T-helper 1 cell (primary cell): ENCODE data around the gene CHST2.

ENCODE experiments used
- DNase-seq, 5 donors: peaks; one replicate each; pipeline ENCODE4 v3.0.0-alpha.2; 2012 to 2020

Gene CHST2

DNA sequence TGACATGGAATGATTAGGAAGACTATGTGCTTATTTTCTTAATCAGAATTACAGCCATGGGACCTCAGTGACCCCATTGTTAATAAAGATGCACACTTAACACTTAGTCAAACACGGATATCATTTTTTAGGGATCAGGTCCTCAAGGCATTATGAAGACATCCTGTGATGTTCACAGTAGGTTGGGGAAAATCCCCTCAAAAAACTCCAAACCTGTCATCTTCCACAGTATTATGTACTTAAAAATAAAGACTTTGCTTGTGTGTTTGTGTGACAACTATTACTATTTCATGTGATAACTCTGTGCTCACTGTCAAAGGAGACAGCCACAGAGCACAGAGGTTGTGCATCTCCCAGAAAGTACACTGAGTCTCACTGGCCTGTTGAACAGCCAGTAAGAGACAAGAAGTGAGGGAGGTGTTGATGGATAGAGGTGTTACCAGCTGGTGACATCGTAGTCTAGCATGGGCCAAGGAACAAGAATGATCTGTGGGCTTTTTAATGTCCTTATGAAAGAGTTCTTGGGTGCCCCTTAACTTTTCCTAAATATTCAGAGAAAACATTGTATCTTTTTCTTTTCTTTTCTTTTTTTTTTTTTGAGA is 18.0 kb downstream of the CHST2 start:
- DNase-seq, result no peak

DNA sequence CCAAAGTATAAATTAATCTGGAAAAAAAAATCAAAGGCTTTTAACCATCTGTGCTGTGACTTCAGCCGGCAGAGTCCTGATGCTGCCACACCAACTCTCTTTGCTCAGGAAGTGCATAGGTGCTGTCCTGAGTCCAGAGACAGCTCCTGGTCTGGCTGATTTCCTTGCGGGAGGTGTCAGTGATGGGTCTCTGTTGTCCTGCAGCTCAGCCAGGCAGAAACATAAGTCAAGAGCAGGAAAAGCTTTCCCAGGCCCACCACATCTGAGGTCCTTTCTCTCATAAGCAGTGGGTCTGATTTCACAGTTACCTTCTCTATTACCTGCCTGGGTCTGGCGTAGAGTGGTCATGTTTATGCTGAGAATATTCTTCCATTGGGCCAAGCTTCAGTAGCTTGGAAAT is 19.4 kb downstream of the CHST2 start:
- no peak for DNase-seq

DNA sequence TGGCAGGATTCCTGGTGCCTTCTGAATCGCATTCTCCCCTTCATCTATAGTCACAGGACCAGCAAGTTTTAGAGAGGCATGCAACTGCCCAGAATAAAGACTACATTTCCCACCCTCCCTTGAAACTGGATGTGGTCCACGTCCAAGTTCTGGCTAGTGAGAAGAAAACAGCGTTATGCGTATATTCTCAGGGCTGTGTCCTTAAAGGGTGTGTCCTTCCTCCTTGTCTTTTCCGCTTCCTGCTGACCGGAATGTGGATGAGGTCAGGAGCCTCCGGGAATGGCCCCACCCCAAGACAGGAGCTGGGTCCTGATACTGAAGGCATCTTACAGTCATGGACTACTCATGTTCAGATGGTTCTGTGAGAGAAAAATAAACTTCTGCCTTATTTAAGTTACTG is 20.2 kb downstream of the CHST2 start:
- no peak for DNase-seq

DNA sequence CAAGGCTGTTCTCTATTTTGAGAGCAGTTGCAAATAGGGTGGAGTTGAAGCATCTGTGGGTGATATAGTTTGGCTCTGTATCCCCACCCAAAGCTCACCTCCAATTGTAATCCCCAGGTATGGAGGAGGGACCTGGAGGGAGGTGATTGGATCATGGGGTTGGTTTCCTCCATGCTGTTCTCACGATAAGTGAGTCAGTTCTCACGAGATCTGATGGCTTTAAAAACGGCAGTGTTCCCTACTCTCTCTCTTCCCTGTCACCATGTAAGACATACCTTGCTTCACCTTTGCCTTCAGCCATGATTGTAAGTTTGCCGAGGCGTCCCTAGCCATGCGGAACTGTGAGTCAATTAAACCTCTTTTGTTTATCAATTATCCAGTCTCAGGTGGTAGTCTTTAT is 21.0 kb downstream of the CHST2 start:
- DNase-seq, result no peak

DNA sequence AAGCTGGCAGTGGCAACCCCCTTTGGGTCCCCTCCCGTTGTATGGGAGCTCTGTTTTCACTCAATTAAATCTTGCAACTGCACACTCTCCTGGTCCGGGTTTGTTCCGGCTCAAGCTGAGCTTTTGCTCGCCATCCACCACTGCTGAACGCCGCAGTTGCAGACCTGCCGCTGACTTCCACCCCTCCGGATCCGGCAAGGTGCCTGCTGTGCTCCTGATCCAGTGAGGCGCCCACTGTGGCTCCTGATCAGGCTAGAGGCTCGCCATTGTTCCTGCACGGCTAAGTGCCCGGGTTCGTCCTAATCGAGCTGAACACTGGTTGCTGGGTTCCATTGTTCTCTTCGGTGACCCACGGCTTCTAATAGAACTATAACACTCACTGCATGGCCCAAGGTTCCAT is 22.8 kb downstream of the CHST2 start:
- DNase-seq, result no peak

DNA sequence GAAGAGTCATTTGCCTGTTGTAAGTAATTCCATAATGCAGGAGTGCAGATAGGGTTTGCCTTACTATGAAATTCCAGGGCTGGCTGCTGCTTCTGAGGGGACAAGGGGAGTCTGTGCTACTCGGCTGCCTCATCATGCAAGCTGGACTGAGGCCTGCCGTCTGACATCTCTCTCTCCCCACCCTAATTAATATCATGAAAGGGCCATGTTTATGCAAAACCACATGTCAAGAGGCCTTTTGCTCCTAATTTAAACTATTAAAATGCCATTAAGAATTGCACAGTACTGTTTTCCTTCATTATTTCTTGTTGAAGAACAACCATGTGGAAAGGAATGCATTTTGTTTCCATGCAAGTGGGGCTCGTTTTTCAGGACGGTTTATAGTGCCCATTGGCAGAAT is 26.3 kb downstream of the CHST2 start:
- no peak for DNase-seq

DNA sequence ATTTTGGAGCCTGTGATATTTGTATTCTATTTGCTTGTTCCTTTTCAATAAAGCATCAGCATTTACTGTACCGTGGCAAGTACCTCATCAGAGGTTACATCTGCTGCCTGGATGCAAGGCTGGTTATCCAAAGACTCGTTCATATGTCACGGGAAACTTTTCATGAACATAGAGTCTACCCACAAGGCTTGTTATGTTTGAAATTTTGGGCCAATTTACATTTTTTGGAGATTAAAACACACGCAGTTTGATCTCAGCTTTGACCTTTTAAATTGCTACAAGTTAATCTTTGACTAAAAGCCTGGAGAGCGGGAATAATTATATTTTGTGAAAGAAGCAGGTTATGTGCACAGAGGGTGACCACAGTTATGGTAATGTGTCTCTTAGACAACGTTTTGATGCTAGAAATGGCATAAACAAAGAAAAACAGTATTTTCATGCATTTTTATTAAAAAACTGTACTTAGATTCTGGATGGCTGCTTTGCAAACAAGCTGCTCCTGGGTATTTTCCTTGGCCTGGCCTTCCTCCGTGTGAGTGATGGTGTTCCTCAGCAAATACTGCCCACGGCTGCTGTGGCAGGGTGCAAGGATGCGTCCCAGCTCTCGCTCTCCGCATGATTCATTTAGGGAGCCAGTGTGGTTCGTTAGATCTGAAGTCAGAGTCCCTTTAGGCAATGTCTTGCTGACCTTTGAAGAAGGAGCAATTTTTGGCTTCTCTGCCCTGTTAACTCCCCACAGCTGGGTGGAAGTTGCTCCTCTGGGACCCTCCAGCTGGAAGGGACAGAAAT is 27.1 kb downstream of the CHST2 start:
- no peak for DNase-seq

DNA sequence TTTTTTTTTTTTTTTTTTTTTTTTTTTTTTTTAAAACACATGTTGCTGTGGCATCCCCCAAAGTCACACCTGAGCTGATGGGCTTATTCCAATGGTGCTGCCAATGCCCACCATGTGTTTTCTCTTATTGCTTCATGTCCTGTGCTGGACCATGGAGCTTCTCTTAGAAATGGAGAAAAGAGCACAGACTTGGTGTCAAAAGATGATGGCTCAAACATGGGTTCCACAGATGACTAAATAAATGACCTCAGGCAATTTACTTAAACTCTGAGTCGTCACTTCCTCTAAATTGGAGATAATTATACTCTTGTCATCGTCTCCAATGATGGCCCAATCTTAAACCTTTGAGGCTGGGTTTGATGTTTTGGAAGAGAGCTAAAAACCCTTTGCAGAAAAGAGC is 28.1 kb downstream of the CHST2 start:
- DNase-seq, result no peak

DNA sequence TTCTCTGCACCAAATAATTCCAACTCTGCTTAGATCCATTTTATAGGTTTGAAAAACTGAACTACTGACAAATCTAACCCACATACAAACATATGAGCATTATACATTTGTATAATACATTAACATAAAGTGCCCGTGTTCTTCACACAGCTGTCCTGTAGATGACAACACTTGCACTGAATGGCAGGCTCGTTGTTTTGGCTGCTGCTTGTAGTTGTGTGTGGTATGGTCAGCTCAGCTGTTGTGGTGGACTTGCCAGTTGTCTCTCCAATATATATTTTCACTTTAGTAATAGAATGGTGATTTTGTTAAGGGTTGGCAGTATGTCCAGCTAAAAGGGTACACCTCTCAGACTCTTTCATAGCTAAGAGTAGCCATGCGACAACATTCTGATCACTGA is 30.5 kb downstream of the CHST2 start:
- DNase-seq, result no peak

DNA sequence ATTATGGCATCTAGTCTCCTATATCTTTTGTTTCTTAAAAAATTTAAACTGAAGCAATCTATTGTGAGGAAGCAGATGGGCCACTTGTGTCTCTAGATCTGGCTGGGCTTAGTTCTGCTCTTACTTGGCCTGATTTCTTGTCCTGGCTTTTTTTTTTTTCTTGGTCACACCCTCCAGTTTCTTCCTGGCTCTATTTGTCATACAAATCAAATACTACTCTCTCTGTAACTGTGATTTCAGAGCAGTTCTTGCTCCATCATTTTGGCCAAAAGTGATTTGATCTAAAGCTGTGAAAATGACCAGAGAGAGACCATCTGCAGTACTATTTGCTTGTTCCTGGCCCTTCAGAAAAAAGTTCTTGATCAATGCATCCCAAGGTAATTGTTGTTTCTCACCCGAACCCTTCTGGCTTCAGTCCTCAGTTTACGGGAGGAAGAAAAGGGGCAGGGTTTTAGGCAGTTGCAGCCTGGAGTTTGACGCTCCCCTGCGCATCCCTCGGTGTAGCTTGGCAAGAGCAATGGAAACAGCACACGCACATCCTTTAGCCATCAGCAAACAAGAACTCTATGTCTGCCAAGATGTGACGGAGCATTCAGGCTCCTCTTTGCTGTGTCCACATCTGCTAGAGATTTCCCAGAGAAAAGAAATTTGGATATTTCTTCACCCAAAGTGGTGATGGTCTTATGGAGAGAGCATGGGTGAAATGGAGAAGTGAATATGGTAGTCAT is 31.6 kb downstream of the CHST2 start:
- DNase-seq, result no peak

DNA sequence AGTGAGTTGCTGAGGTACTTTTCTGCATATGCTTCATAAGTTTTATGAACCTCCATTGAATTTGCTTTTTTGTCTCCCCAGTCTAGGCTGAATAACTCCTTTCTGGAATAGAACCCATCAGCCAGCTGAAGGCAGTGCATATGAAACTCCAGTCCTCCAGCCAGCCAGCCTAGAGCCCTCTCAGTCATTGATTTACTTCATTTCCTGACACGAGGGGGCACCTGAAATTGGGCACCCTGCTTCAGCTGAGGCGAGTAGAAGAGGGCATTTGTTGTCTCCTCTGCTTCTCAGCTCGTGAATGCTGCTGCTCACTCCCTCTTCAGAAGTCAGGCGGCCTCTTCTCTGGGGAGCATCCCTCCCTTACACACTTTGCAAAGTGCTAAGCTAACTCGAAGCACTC is 32.5 kb downstream of the CHST2 start:
- DNase-seq, result no peak

DNA sequence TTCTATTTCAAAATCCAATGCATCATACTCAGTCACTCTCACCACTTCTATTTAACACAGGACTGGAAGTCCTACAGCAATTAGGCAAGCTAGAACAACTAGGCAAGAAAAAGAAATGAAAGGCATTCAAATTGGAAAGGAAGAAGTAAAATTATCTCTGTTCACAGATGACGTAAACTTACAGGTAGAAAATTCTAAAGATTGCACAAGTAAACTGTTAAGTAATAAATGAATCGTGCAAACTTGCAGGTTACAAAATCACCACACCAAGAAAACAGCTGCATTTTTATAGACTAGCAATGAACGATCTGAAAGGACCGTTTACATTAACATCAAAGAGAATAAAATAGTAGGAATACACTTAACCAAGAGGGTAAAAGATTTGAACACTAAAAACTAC is 36.2 kb downstream of the CHST2 start:
- no peak for DNase-seq

DNA sequence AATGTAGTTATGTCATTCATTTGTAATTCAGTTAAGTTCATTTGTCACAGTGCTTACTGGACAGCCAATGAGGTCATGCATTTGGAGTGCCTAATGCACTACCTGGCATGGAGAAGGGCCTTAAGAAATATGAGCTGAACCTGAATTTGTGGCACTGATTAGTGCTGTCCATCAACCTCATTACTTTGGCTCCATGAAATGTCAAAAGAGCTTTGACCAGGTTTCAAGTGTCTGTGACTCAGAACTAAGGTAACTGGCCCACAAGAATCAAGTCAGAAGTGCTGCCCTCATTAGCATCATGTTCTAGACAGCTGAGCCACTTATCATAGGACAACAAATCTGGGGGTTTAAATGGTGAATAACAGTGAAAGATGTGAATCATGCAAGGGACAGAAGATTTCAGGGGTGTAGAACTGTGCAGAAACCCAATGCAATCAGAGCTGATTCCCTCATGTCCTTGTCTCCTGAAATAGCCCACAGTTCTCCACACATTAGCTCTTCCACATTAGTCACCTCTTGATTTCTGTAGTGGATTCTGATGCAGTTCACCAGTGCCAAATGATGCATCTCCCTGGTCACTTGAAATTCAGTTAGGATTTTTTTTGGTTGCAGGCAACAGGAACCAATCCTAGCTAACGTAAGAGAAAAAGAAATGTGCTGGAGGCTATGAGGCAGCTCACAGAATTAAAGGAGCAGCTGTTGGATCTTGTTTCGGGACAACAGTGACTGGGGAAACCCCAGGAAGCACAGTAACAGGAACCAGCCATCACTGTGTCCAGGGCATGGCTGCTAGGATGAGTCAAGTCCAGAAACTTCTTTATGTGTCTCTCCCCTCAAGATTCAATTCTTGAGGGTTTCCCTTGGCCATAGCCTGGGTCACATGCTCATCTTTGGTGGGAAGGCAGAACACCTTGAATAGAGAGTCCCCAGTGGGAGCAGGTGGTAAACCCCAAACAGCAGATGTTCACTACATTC is 38.7 kb downstream of the CHST2 start:
- DNase-seq, result peak in 1 of 5 donors; percentile 43

DNA sequence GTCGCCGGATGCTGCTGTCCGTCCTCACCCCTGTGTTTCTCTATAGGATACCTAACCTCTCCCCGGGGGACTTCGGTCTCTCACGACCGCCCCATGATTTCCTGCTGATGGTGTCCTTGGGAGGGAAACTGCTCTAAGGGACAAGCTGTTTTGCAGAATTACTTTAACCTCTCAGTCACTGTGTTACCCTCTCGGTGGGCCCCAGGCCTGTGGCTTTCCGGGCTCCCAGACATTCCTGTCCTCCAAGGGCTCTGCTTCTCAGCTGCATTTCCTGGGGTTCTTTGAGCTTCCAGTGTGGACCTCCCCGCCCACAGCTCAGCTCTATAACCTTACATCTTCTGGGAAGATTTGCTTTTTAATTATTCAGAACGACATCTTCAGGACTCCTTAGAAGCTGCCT is 40.9 kb downstream of the CHST2 start:
- no peak for DNase-seq

DNA sequence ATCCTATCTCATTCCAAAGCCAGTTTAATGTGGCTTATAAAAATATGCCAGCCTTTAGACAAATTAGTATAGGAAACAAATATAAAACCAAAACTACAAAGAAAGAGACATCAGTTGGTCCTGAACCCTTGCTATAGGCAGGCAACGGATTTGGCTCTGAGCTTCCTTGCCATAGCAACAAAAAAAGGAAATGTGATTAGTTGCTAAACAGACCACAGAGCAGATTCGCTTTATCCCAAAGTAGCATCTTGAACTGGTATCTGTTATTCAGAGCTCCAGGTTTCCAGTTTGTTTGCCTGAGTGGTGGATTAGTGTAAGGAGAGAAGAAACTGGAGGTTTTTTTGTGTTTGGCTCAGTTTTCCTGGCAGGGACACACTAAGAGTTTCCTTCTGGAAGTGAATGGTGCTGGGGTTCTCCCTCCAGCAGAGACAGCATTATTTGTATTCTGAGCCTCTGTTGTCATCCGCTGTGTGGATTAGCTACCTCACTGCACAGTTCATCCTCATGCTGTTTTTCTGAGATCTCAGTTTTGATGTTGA is 44.1 kb downstream of the CHST2 start:
- no peak for DNase-seq

DNA sequence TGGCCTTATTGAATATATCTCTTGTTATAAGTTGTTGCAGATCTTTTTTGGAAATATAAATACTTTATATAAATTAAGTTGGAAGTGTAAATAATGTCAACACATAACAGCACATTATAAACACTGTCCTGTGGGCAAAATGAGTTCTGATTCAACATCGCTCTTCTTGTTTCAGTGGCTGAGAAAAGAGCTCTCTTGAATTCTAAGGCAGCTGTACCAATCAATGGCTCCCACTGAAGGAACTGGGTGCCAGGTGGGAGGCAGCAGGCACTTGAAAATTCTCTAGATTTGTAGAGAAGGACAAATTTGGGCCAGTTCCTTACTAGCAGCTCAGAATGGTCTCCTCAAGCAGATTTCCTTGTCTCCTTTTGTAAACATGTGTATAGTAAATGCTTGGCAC is 45.6 kb downstream of the CHST2 start:
- no peak for DNase-seq

DNA sequence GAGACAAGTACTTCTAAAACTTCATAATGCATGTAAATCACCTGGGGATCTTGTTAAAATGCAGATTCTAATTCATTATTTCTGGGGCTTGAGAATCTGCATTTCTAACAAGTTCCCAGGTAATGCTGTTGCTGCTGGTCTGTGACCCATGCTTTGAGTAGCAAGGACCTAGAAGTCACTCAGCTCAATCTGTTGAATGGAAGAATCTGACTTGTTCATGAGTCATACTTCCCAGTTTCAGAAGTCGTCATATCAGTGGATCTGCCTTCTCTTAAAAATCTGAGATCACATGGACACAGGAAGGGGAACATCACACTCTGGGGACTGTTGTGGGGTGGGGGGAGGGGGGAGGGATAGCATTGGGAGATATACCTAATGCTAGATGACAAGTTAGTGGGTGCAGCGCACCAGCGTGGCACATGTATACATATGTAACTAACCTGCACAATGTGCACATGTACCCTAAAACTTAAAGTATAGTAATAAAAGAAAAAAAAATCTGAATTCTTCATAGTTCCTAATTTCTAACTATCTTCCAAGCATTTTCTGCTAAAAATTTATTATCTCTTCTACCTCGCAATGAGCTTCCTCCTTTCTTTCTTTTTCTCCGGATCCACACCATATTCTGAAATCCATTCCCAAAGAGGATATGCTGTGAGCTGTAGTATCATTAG is 46.2 kb downstream of the CHST2 start:
- DNase-seq, result peak in 1 of 5 donors; percentile 89

DNA sequence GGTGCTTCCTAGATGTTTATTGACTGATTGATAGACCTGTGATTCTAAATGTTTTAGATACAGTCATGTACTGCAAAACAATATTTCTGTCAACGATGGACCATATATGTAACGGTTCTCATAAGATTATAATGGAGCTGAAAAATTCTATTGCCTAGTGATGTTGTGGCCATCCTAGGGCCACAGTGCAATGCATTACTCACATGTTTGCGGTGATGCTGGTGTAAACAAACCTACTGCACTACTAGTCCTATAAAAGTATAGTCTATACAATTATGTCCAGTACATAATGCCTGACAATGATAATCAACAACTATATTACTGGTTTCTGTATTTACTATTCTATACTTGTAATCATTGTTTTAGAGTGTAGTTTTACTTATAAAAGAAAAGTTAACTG is 46.8 kb downstream of the CHST2 start:
- DNase-seq, result no peak

DNA sequence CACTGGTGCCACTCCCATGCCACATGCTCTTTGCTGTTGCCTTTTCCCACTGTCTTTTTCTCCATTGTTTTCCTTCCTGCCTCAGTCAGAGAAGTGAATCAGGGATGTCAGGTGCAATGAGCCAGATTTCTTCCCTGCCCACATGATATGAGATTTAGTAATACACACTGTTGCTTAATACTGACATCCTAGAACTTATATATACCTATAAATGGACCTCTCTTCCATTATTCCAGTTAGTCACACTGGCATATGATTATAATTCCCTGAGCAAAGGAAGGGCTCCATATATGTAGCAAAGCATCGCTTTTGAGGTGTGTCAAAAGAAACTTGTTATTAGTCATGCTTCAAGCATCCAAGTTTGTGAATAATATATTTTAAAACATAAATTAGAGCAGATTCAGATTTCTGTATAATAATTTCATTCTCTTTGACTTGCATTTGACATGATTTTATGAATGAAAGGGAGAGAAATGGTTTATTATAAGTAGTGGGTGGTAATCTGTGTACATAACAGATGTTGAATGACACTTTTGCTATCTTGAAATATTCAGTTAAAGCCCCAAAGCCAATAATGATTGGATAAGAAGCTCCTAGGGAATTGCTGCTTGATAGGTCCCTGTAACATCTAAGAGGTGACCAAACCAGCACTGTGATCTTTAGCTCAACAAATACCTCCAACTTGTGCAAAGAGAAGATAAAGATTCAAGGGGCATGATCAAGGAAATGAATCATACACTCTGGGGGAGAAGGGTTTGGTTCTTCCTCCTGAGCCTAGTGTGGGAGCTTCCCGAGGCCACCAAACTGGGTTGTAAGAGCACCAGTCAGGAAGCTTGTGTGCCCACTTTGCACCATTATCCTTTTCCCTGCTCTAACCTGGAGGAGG is 48.6 kb downstream of the CHST2 start:
- no peak for DNase-seq

DNA sequence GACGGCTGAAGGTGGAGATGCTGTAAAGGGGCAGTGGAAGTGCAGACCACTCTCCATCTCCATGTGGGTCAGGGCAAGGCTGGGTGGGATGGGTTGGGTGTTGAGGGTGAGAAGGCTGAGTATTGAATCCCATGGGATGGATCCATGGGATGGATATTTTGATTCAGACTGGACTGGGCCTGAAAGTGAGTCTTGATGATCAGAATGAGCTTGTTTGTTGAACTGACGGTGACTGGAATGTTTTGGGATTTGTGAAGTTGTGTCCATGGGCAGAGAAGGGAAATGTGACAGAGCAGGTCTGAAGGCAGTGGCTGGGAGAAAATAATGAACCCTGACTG is 49.3 kb downstream of the CHST2 start:
- no peak for DNase-seq

DNA sequence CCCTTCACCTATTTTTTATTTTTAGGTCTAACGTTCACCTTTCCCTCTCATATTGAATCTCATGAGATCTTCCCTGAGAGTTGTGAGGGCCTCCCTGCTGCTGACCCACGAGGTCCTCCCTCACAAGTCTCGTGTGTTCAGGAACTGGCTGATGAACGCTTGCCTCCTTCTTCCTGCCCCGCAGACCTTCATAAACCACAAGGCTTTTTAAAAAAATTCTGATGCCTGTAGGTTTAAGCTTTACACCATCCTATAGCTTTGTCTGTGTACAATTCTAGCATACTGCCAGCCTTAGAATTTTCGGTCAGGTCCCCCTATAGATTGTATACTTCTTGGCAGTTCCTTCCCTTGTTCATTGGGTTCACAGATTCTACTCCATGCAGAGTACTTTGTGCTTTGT is 50.5 kb downstream of the CHST2 start:
- DNase-seq, result peak in 1 of 5 donors; percentile 41
